ENCODE data around the gene NLGN1. TPM values are rescaled to one million over a fixed set of nuclear protein-coding genes. Genes with fewer than 3 reads are reported as not detected.
A peak's percentile ranks its signal among the peaks of the same experiment; 100 is the strongest.

NLGN1 gene
- total RNA-seq, 1 donor from 2014 or later = 50.2 TPM

GRCh38 chr3:173730391-173730790, 332.8 kb downstream of the NLGN1 start:
- no peaks in the 10 kb centered on the region for H3K9me3 Mint-ChIP-seq (ENCODE audit: unreplicated experiment)
- no peaks in the 10 kb centered on the region for H3K27me3 Mint-ChIP-seq (ENCODE audit: unreplicated experiment)
- H3K4me1 Mint-ChIP-seq (ENCODE audit: low read depth, unreplicated experiment) = peaks cover 8% of the 10 kb centered on the region
- DNase-seq = no peak
- no peak overlapping the region for H3K27ac Mint-ChIP-seq (ENCODE audit: unreplicated experiment)
- no peak for TF ChIP-seq CTCF (IDR thresholded peaks at IDR 0.05; ENCODE audit: partially characterized antibody, unreplicated experiment)
- H3K36me3 Mint-ChIP-seq (ENCODE audit: unreplicated experiment) = no peaks in the 10 kb centered on the region
- no peak overlapping the region for H3K4me3 Mint-ChIP-seq (ENCODE audit: unreplicated experiment)

DNA sequence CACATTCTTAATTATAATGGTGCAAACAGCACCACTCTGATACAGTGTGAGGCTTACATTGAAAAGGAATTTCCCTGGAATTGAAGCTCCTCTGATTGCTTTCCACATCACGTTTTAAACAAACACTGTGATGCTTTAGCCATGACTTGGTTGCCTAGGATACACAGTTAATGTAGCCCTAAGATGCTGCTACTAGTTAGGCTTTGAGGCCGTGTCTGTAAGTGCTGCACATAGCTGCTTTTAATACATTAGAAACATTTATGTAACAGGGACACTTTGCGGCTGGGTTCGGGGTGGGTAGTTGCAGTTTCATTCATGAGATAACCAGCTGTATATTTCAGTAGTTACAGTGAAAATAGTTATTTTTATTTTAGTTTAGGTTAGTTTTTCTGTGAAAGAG, 334.7 kb downstream of the NLGN1 start:
- Mint-ChIP-seq H3K27me3 (ENCODE audit: unreplicated experiment) (no peaks in the 10 kb centered on the region), H3K4me3 (ENCODE audit: unreplicated experiment) (no peak overlapping the region), H3K9me3 (ENCODE audit: unreplicated experiment) (no peaks in the 10 kb centered on the region), H3K27ac (ENCODE audit: unreplicated experiment) (no peak overlapping the region), H3K4me1 (ENCODE audit: low read depth, unreplicated experiment) (peaks cover 8% of the 10 kb centered on the region), H3K36me3 (ENCODE audit: unreplicated experiment) (no peaks in the 10 kb centered on the region)
- TF ChIP-seq CTCF (IDR thresholded peaks at IDR 0.05; ENCODE audit: partially characterized antibody, unreplicated experiment) = no peak
- DNase-seq = no peak

DNA sequence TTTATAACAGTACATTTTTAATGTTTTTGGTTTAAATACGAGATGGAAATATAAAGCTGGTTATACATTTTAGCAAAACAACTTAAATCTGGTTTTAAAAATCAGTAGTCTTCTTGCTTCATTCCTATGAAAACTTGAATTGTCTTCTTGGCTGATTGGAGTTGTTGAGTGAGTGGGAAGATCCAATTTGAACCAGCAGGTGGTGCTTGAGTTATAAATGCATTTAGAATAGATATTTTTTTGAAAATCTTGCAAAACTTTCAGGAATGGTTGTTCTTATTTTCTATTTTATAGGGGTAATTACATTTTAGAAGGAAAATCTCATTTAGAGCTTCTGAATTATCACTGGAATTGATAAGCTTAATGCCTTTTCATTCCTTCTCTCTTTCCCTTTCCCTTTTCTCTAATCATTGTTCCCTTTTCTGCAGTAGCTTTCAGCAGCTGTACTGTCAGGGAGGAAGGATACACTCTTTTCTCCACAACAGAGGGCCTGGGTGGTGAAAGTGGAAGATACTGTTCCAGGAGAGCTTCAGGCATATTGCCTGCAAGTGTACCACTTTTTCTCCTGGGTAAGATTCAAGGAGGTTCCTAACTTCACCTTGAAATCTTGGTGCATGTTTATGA, 335.6 kb downstream of the NLGN1 start:
- no peak for DNase-seq
- H3K27me3 Mint-ChIP-seq (ENCODE audit: unreplicated experiment) = no peaks in the 10 kb centered on the region
- H3K9me3 Mint-ChIP-seq (ENCODE audit: unreplicated experiment) = no peaks in the 10 kb centered on the region
- H3K36me3 Mint-ChIP-seq (ENCODE audit: unreplicated experiment) = no peaks in the 10 kb centered on the region
- peaks cover 8% of the 10 kb centered on the region for H3K4me1 Mint-ChIP-seq (ENCODE audit: low read depth, unreplicated experiment)
- TF ChIP-seq CTCF (IDR thresholded peaks at IDR 0.05; ENCODE audit: partially characterized antibody, unreplicated experiment) = peak; percentile 77
- H3K4me3 Mint-ChIP-seq (ENCODE audit: unreplicated experiment) = no peak overlapping the region
- H3K27ac Mint-ChIP-seq (ENCODE audit: unreplicated experiment) = no peak overlapping the region

DNA sequence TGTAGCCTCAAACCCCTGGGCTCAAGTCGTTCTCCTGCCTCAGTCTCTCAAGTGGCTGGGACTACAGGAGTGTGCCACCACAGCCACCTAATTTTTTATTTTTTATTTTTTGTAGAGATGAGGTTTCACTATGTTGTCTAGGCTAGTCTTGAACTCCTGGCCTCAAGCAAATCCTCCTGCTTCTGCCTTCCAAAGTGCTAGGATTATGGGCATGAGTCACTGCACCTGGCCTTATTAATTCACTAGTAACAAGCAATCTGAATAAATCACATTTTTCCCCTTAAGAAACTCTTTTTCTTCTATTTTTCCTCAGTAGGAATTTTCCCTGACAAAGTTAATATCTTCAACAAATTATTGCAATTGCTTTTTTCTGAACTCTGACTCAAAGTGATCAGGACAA, 336.9 kb downstream of the NLGN1 start:
- Mint-ChIP-seq H3K27ac (ENCODE audit: unreplicated experiment) (no peak overlapping the region), H3K4me3 (ENCODE audit: unreplicated experiment) (no peak overlapping the region), H3K9me3 (ENCODE audit: unreplicated experiment) (peaks cover 2% of the 10 kb centered on the region), H3K27me3 (ENCODE audit: unreplicated experiment) (no peaks in the 10 kb centered on the region), H3K36me3 (ENCODE audit: unreplicated experiment) (no peaks in the 10 kb centered on the region), H3K4me1 (ENCODE audit: low read depth, unreplicated experiment) (peaks cover 8% of the 10 kb centered on the region)
- no peak for DNase-seq
- no peak for TF ChIP-seq CTCF (IDR thresholded peaks at IDR 0.05; ENCODE audit: partially characterized antibody, unreplicated experiment)

DNA sequence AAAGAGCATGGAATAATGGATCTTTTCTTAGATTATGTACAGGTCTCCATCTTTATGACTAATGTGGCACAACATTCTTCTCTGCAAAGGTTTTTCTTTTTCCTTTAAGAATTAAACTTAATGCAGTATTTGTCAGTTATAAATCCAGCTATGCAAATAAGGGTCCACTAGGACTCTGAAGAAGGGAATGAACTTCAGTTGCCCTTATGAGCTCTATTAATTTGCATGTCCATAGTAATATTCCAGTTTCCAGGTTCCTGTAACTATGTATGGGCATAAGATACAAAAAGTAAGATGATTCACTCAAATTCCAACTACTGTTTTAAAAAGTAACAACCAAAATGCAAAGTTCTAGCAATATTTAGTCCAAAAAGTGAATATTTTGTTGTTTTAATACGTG, 337.4 kb downstream of the NLGN1 start:
- Mint-ChIP-seq H3K36me3 (ENCODE audit: unreplicated experiment) (no peaks in the 10 kb centered on the region), H3K4me3 (ENCODE audit: unreplicated experiment) (no peak overlapping the region), H3K27ac (ENCODE audit: unreplicated experiment) (no peak overlapping the region), H3K27me3 (ENCODE audit: unreplicated experiment) (no peaks in the 10 kb centered on the region), H3K9me3 (ENCODE audit: unreplicated experiment) (peaks cover 2% of the 10 kb centered on the region), H3K4me1 (ENCODE audit: low read depth, unreplicated experiment) (peaks cover 8% of the 10 kb centered on the region)
- no peak for TF ChIP-seq CTCF (IDR thresholded peaks at IDR 0.05; ENCODE audit: partially characterized antibody, unreplicated experiment)
- DNase-seq = no peak
